NT2/D1 (cell line): ENCODE measurements around the gene RGS11.

Experiments
- SUZ12 ChIP-seq: IDR thresholded peaks from 2 replicates; pipeline ENCODE4 v1.6.1; 2011; ENCODE audit not compliant: insufficient read length, insufficient read depth; ENCODE audit errors: extremely low read depth
- YY1 ChIP-seq: IDR thresholded peaks from 2 replicates; pipeline ENCODE4 v1.6.1; 2011; ENCODE audit not compliant: insufficient read length, insufficient read depth

DNA sequence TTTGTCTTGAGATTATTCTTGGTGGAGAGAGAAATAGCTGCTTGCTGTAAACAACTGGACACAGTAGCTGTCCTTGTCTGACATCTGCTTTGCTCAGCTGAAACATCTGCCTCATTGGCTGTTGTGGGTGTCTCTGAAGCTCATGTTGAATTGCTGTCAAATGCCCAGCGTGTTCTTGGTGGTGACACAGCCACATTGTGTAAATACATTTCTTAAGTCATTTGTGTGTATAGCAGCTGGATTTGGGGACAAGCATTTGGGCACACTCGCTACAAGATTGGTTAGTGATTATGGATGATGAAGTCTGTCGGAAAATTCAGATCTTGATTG, 35.8 kb downstream of the RGS11 start:
- no peak for TF ChIP-seq YY1
- no peak for TF ChIP-seq SUZ12
